Transverse colon (tissue), 4 donors: ENCODE measurements around the gene NOPCHAP1. TPM values are rescaled to one million over a fixed set of nuclear protein-coding genes. Genes with fewer than 3 reads are reported as not detected.

Experiments used
- DNase-seq: peaks from one replicate; pipeline ENCODE4 v3.0.0-alpha.2; 2019
- H3K27ac ChIP-seq, 4 donors: fragments of 200-600 bp; sonication (generic); 2 replicates each; pipeline ENCODE4 v1.5.1; 2016 to 2018; ENCODE audit warnings: inconsistent platforms in 4 of 4
- H3K27me3 ChIP-seq: fragments of 200-600 bp; sonication (generic); 2 replicates; pipeline ENCODE4 v1.5.1; 2017; ENCODE audit warnings: inconsistent platforms
- H3K36me3 ChIP-seq, 4 donors: fragments of 200-600 bp; sonication (generic); 2 replicates each; pipeline ENCODE4 v1.5.1; 2017 to 2019; ENCODE audit warnings: inconsistent platforms in 4 of 4
- H3K4me1 ChIP-seq, 4 donors: fragments of 200-600 bp; sonication (generic); 2 replicates each; pipeline ENCODE4 v1.5.1; 2017 to 2020; ENCODE audit warnings: inconsistent platforms in 4 of 4
- H3K4me3 ChIP-seq, 4 donors: fragments of 200-600 bp; sonication (generic); 1 replicate in 1 of 4; 2 replicates in 3 of 4; pipeline versions ENCODE4 v1.5.1 to v1.6.1; 2017 to 2019; ENCODE audit warnings: inconsistent platforms in 4 of 4
- H3K9me3 ChIP-seq, 2 donors: fragments of 200-600 bp; sonication (generic); 2 replicates each; pipeline ENCODE4 v1.5.1; 2017 to 2019; ENCODE audit warnings: inconsistent platforms in 2 of 2
- EP300 ChIP-seq: sonication (generic); formaldehyde crosslinking; IDR thresholded peaks from one replicate; pipeline ENCODE4 v1.6.1; 2017; ENCODE audit warnings: antibody characterized with exemption, low read depth
- POLR2A ChIP-seq: fragments of 450-650 bp; IDR thresholded peaks from one replicate; pipeline ENCODE4 v1.6.1; 2016; ENCODE audit warnings: antibody characterized with exemption, mild to moderate bottlenecking, moderate library complexity
- POLR2AphosphoS5 ChIP-seq, 3 donors: sonication (generic); formaldehyde crosslinking; IDR thresholded peaks; one replicate each; pipeline ENCODE4 v1.6.1; 2016; ENCODE audit warnings: antibody characterized with exemption in 3 of 3
- WGBS, 2 donors: methylation state at CpG; one replicate each; pipeline ENCODE4 v1.1.5; 2018; ENCODE audit warnings: low coverage in 1 of 2; 5-methylcytosine and 5-hydroxymethylcytosine counted together
- in situ Hi-C, 4 donors: fragments of 200-750 bp; cut with MboI; loops; one replicate each; pipeline versions ENCODE4 v1.15.0 to v1.15.1; 2017; ENCODE audit warnings: low sequenced_read_pairs in 3 of 4, low pct_ligation_motif_present in 1 of 4, low pct_unique_long_range_greater_than_20kb in 1 of 4
- intact Hi-C: fragments of 100-400 bp; cut with DNase I; formaldehyde crosslinking; loops from one replicate; pipeline ENCODE4 v1.15.1; 2023; ENCODE audit warnings: low total_unique reads
- total RNA-seq, 4 donors: library from RNA; depleted of rRNA; stranded (reverse); fragments of >200 nt; gene quantifications; one replicate each; pipeline ENCODE4 v1.1.0, GENCODE V29; 2016
- TF ChIP-seq, protein P1 (sequence below), 5 experiments: fragments of 200-600 bp in 3 of 5; fragments of 450-650 bp in 2 of 5; sonication (generic) in 3 of 5; IDR thresholded peaks; 1 replicate in 2 of 5; 2 replicates in 3 of 5; pipeline ENCODE4 v1.5.1; 2016 to 2017; ENCODE audit warnings: antibody characterized with exemption in 5 of 5, inconsistent platforms in 3 of 5, mild to moderate bottlenecking in 2 of 5, moderate library complexity in 1 of 5

The NOPCHAP1 gene
- total RNA-seq, 4 donors from 2014 or later, result 0.37 to 5.7 (median 2.2) TPM

- intact Hi-C loops, result no loop called here
- WGBS, 2 donors, result 56 to 72% methylated on average over 4 of the region's 4 CpGs
- Histone ChIP-seq H3K27me3 (no peaks in the 10 kb centered on the region), H3K9me3 (no peaks in the 10 kb centered on the region), H3K4me3 (no peak overlapping the region), H3K36me3 (no peaks in the 10 kb centered on the region), H3K27ac (no peak overlapping the region), H3K4me1 (no peaks in the 10 kb centered on the region)
- in situ Hi-C loops, result no loop called here
- no peak for DNase-seq
- no peak for TF ChIP-seq EP300
These were observed 19.4 kb upstream of the NOPCHAP1 start for GRCh38 chr12:104966677-104967076.

DNA sequence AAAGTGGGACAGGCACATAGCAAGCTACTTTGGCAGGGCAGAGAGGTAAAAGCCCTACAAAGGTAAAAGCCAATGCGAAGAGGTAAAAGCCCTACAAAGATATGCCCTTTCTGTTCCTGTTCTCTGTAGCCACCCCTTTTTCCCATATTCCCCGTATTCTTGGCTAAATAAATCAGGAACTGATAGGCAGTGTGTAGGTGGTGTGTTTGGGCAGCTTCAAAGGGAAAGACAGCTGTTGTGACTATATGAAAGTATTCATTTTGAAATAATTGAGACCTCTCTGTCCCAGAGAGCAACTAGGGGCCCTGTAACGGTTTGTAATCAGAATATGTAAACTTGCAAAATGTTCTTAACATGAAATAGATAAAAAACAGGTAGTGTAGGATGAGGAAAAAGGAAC lies 16.8 kb upstream of the NOPCHAP1 start:
- no peaks in the 10 kb centered on the region for H3K27me3 ChIP-seq
- no peaks in the 10 kb centered on the region for H3K36me3 ChIP-seq
- no peak overlapping the region for H3K27ac ChIP-seq
- no peak overlapping the region for H3K4me3 ChIP-seq
- no peaks in the 10 kb centered on the region for H3K9me3 ChIP-seq
- 38 to 51% methylated on average over 3 of the region's 3 CpGs for WGBS, 2 donors
- intact Hi-C loops, result no loop called here
- DNase-seq, result no peak
- H3K4me1 ChIP-seq, result no peaks in the 10 kb centered on the region
- in situ Hi-C loops, result no loop called here
- TF ChIP-seq EP300, result no peak
- TF ChIP-seq POLR2AphosphoS5 (IDR thresholded peaks at IDR 0.05), result no peak
- TF ChIP-seq POLR2A, result no peak
- TF ChIP-seq, protein P1, sequence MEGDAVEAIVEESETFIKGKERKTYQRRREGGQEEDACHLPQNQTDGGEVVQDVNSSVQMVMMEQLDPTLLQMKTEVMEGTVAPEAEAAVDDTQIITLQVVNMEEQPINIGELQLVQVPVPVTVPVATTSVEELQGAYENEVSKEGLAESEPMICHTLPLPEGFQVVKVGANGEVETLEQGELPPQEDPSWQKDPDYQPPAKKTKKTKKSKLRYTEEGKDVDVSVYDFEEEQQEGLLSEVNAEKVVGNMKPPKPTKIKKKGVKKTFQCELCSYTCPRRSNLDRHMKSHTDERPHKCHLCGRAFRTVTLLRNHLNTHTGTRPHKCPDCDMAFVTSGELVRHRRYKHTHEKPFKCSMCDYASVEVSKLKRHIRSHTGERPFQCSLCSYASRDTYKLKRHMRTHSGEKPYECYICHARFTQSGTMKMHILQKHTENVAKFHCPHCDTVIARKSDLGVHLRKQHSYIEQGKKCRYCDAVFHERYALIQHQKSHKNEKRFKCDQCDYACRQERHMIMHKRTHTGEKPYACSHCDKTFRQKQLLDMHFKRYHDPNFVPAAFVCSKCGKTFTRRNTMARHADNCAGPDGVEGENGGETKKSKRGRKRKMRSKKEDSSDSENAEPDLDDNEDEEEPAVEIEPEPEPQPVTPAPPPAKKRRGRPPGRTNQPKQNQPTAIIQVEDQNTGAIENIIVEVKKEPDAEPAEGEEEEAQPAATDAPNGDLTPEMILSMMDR (IDR thresholded peaks at IDR 0.05), result no peak

DNA sequence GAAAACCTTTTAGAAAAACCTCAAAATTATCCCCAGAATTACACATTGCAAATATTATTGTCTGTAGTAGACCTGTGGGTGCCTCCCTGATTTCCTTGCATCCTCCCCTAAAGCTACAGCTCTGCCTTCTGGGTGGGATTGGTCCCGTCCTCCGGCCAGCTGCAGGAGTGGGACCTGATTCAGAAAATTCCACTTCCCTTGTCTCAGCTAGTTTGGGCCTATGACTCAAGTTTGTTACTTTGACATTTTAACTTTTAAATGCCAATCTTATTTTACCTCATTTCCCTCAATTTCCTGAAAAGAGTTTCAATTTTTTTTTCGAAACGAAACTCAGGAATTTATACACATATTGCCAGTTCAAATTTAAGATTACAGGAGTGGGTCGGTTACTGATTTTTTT lies 14.8 kb upstream of the NOPCHAP1 start:
- intact Hi-C loops, result no loop called here
- no peaks in the 10 kb centered on the region for H3K9me3 ChIP-seq
- no peak overlapping the region for H3K4me3 ChIP-seq
- no peaks in the 10 kb centered on the region for H3K36me3 ChIP-seq
- H3K27me3 ChIP-seq, result no peaks in the 10 kb centered on the region
- TF ChIP-seq, protein P1 (IDR thresholded peaks at IDR 0.05), result no peak
- TF ChIP-seq EP300 (no peak), POLR2A (no peak), POLR2AphosphoS5 (IDR thresholded peaks at IDR 0.05) (no peak)
- 74 to 82% methylated on average over 4 to 5 of the region's 5 CpGs for WGBS, 2 donors
- H3K27ac ChIP-seq, result no peak overlapping the region
- in situ Hi-C loops, result no loop called here
- DNase-seq, result no peak
- H3K4me1 ChIP-seq, result no peaks in the 10 kb centered on the region

DNA sequence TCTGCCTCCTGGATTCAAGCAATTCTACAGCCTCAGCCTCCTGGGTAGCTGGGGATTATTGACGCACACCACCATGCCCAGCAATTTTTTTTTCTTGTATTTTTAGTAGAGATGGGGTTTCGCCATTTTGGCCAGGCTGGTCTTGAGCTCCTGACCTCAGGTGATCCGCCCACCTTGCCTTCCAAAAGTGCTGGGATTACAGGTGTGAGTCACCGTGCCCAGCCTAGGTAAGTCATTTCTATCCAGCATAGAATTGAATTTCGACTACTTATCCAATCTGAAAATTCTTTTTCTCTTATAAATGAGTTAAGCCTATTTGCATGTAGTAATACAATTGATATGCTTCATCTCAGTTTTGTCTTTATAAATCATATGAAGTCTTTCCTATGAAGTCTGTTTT lies 12.9 kb upstream of the NOPCHAP1 start:
- H3K4me1 ChIP-seq, result no peaks in the 10 kb centered on the region
- WGBS, 2 donors, result 87 to 100% methylated on average over 2 to 5 of the region's 5 CpGs

More for the DNA sequence above, 12.9 kb upstream of the NOPCHAP1 start:
- Histone ChIP-seq H3K9me3 (no peaks in the 10 kb centered on the region), H3K27ac (no peak overlapping the region), H3K27me3 (no peaks in the 10 kb centered on the region), H3K36me3 (no peaks in the 10 kb centered on the region), H3K4me3 (no peak overlapping the region)
- DNase-seq, result no peak
- intact Hi-C loops (no loop called here), in situ Hi-C loops (no loop called here)
- TF ChIP-seq, protein P1 (IDR thresholded peaks at IDR 0.05), result no peak
- no peak for TF ChIP-seq POLR2AphosphoS5 (IDR thresholded peaks at IDR 0.05)
- no peak for TF ChIP-seq EP300
- no peak for TF ChIP-seq POLR2A
